Loucy (cell line): ENCODE measurements around the gene NOL6.
"Not testable (repeated sequence)": the region's sequence is repeated elsewhere in the genome, so short reads cannot be mapped to it uniquely, and the experiment has no call there.

Experiments used
- H2AFZ ChIP-seq: fragments of 200-600 bp; sonication (generic); 2 replicates; pipeline ENCODE4 v1.6.0; 2016; ENCODE audit warnings: antibody characterized with exemption, mild to moderate bottlenecking, low read length, moderate library complexity
- H3F3A ChIP-seq: fragments of 200-600 bp; 2 replicates; pipeline ENCODE4 v1.6.0; 2016; ENCODE audit warnings: antibody characterized with exemption, low read depth, mild to moderate bottlenecking
- H3K27me3 ChIP-seq: fragments of 200-600 bp; sonication (generic); 2 replicates; pipeline ENCODE4 v1.6.1; 2014; ENCODE audit warnings: low read length, mild to moderate bottlenecking; ENCODE audit not compliant: insufficient read depth, poor library complexity, severe bottlenecking
- H3K36me3 ChIP-seq: fragments of 200-600 bp; sonication (generic); 2 replicates; pipeline ENCODE4 v1.6.1; 2016; ENCODE audit warnings: low read length; ENCODE audit not compliant: insufficient read depth
- H3K4me1 ChIP-seq: fragments of 200-600 bp; sonication (generic); 2 replicates; pipeline ENCODE4 v1.5.1; 2014; ENCODE audit warnings: low read length, mild to moderate bottlenecking; ENCODE audit not compliant: insufficient read depth, poor library complexity, severe bottlenecking
- H3K4me2 ChIP-seq: fragments of 200-600 bp; sonication (generic); 2 replicates; pipeline ENCODE4 v1.6.0; 2014; ENCODE audit warnings: antibody characterized with exemption, low read length, low read depth, mild to moderate bottlenecking; ENCODE audit not compliant: poor library complexity, severe bottlenecking
- H3K4me3 ChIP-seq: fragments of 200-600 bp; sonication (generic); 2 replicates; pipeline ENCODE4 v1.5.1; 2014; ENCODE audit warnings: low read length, mild to moderate bottlenecking, mixed read lengths; ENCODE audit not compliant: poor library complexity, severe bottlenecking
- H3K79me2 ChIP-seq: fragments of 200-600 bp; sonication (generic); 2 replicates; pipeline ENCODE4 v1.6.1; 2014; ENCODE audit warnings: low read length; ENCODE audit not compliant: insufficient read depth
- H3K9ac ChIP-seq: fragments of 200-600 bp; sonication (generic); 2 replicates; pipeline ENCODE4 v1.6.0; 2014; ENCODE audit warnings: mild to moderate bottlenecking, low read depth, low read length, moderate library complexity; ENCODE audit not compliant: poor library complexity, severe bottlenecking
- H3K9me2 ChIP-seq: fragments of 200-600 bp; sonication (generic); replicated peaks from 2 replicates; pipeline ENCODE4 v1.6.1; 2016; ENCODE audit warnings: low read depth, low read length, mixed read lengths
- H3K9me3 ChIP-seq: fragments of 200-600 bp; sonication (generic); 2 replicates; pipeline ENCODE4 v1.6.1; 2014; ENCODE audit warnings: mild to moderate bottlenecking, antibody characterized with exemption, low read length, low read depth; ENCODE audit not compliant: insufficient read depth
- H4K20me1 ChIP-seq: fragments of 200-600 bp; sonication (generic); 2 replicates; pipeline ENCODE4 v1.6.0; 2014; ENCODE audit warnings: antibody characterized with exemption, low read length, mild to moderate bottlenecking; ENCODE audit not compliant: insufficient read depth, poor library complexity, severe bottlenecking
- CTCF ChIP-seq: fragments of 200-600 bp; sonication (generic); conservative IDR thresholded peaks from 2 replicates; pipeline ENCODE4 v1.5.1; 2014; ENCODE audit warnings: mild to moderate bottlenecking, antibody characterized with exemption, low read length
- EZH2phosphoT487 ChIP-seq: fragments of 200-600 bp; IDR thresholded peaks from 2 replicates; pipeline ENCODE4 v1.6.1; 2018; ENCODE audit warnings: antibody characterized with exemption, mild to moderate bottlenecking, moderate library complexity, borderline replicate concordance

The NOL6 gene

GRCh38 chr9:33517373-33517772 lies 43.6 kb upstream of the NOL6 start:
- H2AFZ ChIP-seq: no peak overlapping the region
- no peaks in the 10 kb centered on the region for H3K36me3 ChIP-seq
- no peaks in the 10 kb centered on the region for H3K9me2 ChIP-seq
- H3K9ac ChIP-seq: no peak overlapping the region
- H3K9me3 ChIP-seq: no peaks in the 10 kb centered on the region
- no peaks in the 10 kb centered on the region for H3K4me1 ChIP-seq
- H3K27me3 ChIP-seq: no peaks in the 10 kb centered on the region
- TF ChIP-seq CTCF (peak; percentile 67), EZH2phosphoT487 (no peak)
- no peaks in the 10 kb centered on the region for H3K79me2 ChIP-seq
- no peaks in the 10 kb centered on the region for H3F3A ChIP-seq
- H3K4me3 ChIP-seq: no peak overlapping the region
- no peak overlapping the region for H3K4me2 ChIP-seq
- no peaks in the 10 kb centered on the region for H4K20me1 ChIP-seq

GRCh38 chr9:33516397-33516796 lies 42.7 kb upstream of the NOL6 start:
- not testable (repeated sequence) for H3K4me2 ChIP-seq, H3K79me2 ChIP-seq, H2AFZ ChIP-seq, H3K9me3 ChIP-seq, H3K9me2 ChIP-seq, H3F3A ChIP-seq, H3K27me3 ChIP-seq, H3K36me3 ChIP-seq, H4K20me1 ChIP-seq, H3K4me1 ChIP-seq, H3K9ac ChIP-seq, H3K4me3 ChIP-seq

- H3K4me1 ChIP-seq, H3K79me2 ChIP-seq, H3K36me3 ChIP-seq, H3K27me3 ChIP-seq, H3F3A ChIP-seq, H3K4me2 ChIP-seq, H3K4me3 ChIP-seq, H3K9ac ChIP-seq, H3K9me2 ChIP-seq, H3K9me3 ChIP-seq, H2AFZ ChIP-seq, H4K20me1 ChIP-seq: not testable (repeated sequence)
Observed at GRCh38 chr9:33515342-33515995, 41.7 kb upstream of the NOL6 start.

GRCh38 chr9:33512535-33512934 lies 38.8 kb upstream of the NOL6 start:
- not testable (repeated sequence) for H3K36me3 ChIP-seq, H3K27me3 ChIP-seq, H3K4me3 ChIP-seq, H3K9me3 ChIP-seq, H4K20me1 ChIP-seq, H3K9ac ChIP-seq, H3F3A ChIP-seq, H2AFZ ChIP-seq, H3K4me1 ChIP-seq, H3K4me2 ChIP-seq, H3K9me2 ChIP-seq, H3K79me2 ChIP-seq

- H4K20me1 ChIP-seq, H3F3A ChIP-seq, H3K4me1 ChIP-seq, H3K79me2 ChIP-seq, H3K9me3 ChIP-seq, H3K9me2 ChIP-seq, H3K36me3 ChIP-seq, H3K27me3 ChIP-seq: not testable (repeated sequence)
- Histone ChIP-seq H3K9ac (peak overlapping the region; percentile 82), H3K4me2 (peak overlapping the region; percentile 74), H3K4me3 (peak overlapping the region; percentile 78), H2AFZ (peak overlapping the region; percentile 86)
Observed at GRCh38 chr9:33511184-33511517, 37.4 kb upstream of the NOL6 start.
